Measurements from ENCODE around the gene NEDD4.

Gene NEDD4

DNA sequence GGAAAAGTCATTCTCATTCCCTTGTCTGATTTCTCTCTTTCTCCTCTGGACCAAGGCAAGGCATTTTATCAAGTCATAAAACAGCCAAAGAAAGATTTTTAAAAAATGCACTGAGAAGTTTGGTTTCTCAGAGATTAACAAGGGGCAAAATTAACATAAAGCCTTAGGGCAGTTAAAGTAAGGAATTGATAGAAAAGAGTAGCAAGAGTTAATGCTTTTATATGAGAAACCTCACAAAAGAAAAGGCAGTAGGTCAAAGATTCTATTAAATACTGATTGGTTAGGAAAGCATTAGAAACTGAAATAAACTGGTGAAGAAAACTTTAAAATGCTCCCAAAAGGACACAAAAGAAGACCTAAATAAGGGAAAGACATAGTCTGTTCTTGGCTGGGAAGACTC is 129.5 kb downstream of the NEDD4 start:
- Histone ChIP-seq H3K36me3 (ENCODE audit: control insufficient read depth in 2 of 2, insufficient read depth in 1 of 2, low read length in 2 of 2) (peaks cover 0 to 9% of the 10 kb centered on the region in 2 experiments; a peak in 1 of 3 replicates), H3K4me3 (ENCODE audit: low read depth, low read length) (no peak overlapping the region), H3K9me3 (ENCODE audit: control insufficient read depth, insufficient read depth, low read depth, low read length) (no peaks in the 10 kb centered on the region), H3K27ac (ENCODE audit: extremely low read depth, low read depth, low read length) (no peak overlapping the region), H3K4me1 (ENCODE audit: control insufficient read depth, insufficient read depth, low read length) (no peaks in the 10 kb centered on the region)
- POLR2A ChIA-PET = no interaction called here
- TF ChIP-seq ZNF670 (tag by site-specific recombination; IDR thresholded peaks at IDR 0.05; ENCODE audit: low read depth) = no peak
- TF ChIP-seq KLF9 (tag by site-specific recombination; IDR thresholded peaks at IDR 0.05; ENCODE audit: low read depth) = no peak
- CTCF ChIA-PET = no interaction called here

- Histone ChIP-seq H3K4me3 (ENCODE audit: low read depth, low read length) (no peak overlapping the region), H3K9me3 (ENCODE audit: control insufficient read depth, insufficient read depth, low read depth, low read length) (no peaks in the 10 kb centered on the region), H3K27ac (ENCODE audit: extremely low read depth, low read depth, low read length) (no peak overlapping the region), H3K36me3 (ENCODE audit: control insufficient read depth in 2 of 2, insufficient read depth in 1 of 2, low read length in 2 of 2) (peaks cover 0 to 14% of the 10 kb centered on the region in 2 experiments; a peak in 1 of 3 replicates), H3K4me1 (ENCODE audit: control insufficient read depth, insufficient read depth, low read length) (no peaks in the 10 kb centered on the region)
- TF ChIP-seq SCRT2 (tag by site-specific recombination; IDR thresholded peaks at IDR 0.05) = no peak
- TF ChIP-seq ZNF548 (tag by site-specific recombination; IDR thresholded peaks at IDR 0.05) = no peak
- no peak for TF ChIP-seq GLIS2 (tag by site-specific recombination; IDR thresholded peaks at IDR 0.05)
- no peak for TF ChIP-seq ZNF133 (tag by site-specific recombination; IDR thresholded peaks at IDR 0.05)
- no peak for TF ChIP-seq ZNF175 (tag by site-specific recombination; IDR thresholded peaks at IDR 0.05)
- TF ChIP-seq ZFP37 (tag by site-specific recombination; IDR thresholded peaks at IDR 0.05) = no peak
- TF ChIP-seq, protein P1, sequence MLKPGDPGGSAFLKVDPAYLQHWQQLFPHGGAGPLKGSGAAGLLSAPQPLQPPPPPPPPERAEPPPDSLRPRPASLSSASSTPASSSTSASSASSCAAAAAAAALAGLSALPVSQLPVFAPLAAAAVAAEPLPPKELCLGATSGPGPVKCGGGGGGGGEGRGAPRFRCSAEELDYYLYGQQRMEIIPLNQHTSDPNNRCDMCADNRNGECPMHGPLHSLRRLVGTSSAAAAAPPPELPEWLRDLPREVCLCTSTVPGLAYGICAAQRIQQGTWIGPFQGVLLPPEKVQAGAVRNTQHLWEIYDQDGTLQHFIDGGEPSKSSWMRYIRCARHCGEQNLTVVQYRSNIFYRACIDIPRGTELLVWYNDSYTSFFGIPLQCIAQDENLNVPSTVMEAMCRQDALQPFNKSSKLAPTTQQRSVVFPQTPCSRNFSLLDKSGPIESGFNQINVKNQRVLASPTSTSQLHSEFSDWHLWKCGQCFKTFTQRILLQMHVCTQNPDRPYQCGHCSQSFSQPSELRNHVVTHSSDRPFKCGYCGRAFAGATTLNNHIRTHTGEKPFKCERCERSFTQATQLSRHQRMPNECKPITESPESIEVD (tag by site-specific recombination; IDR thresholded peaks at IDR 0.05) = no peak
- no peak for TF ChIP-seq KLF10 (tag by site-specific recombination; IDR thresholded peaks at IDR 0.05)
- no peak for TF ChIP-seq ZNF560 (tag by site-specific recombination; IDR thresholded peaks at IDR 0.05; ENCODE audit: borderline replicate concordance)
- TF ChIP-seq ZFP3 (tag by site-specific recombination; IDR thresholded peaks at IDR 0.05; ENCODE audit: low read depth) = no peak
- no peak for TF ChIP-seq ZNF658 (tag by site-specific recombination; IDR thresholded peaks at IDR 0.05)
- TF ChIP-seq ZNF26 (tag by site-specific recombination; IDR thresholded peaks at IDR 0.05) = no peak
- ChIA-PET CTCF (interaction anchor here (1.1 kb wide), 1 partner anchor 36 kb away, joined by 5 read pairs; no protein-coding TSS in a partner anchor), POLR2A (no interaction called here)
Measured at GRCh38 chr15:55861115-55861514, 132.3 kb downstream of the NEDD4 start.

DNA sequence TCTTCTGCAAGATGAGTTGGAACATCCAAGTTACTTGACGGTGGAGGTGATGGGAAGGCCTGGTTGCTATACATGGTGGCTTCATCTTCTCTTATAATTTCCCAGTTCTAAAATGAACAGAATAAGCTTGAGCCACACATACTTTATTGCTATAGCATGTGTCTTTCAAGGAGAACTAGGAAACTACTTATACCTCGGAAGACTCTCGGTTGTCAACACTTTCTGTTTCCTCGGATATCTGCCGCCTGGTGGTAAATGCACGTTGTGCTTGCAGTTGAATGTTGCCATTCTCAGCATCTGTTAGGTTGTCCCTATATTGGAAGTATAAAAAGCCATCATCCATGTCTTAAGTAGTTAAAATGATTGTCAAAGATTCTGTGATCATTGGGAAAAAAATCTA is 132.9 kb downstream of the NEDD4 start:
- ChIA-PET POLR2A (no interaction called here), CTCF (no interaction called here)
- H3K4me1 ChIP-seq (ENCODE audit: control insufficient read depth, insufficient read depth, low read length) = no peaks in the 10 kb centered on the region
- no peaks in the 10 kb centered on the region for H3K9me3 ChIP-seq (ENCODE audit: control insufficient read depth, insufficient read depth, low read depth, low read length)
- H3K36me3 ChIP-seq (ENCODE audit: control insufficient read depth in 2 of 2, insufficient read depth in 1 of 2, low read length in 2 of 2) = peaks cover 0 to 14% of the 10 kb centered on the region in 2 experiments; a peak in 1 of 3 replicates
- H3K27ac ChIP-seq (ENCODE audit: extremely low read depth, low read depth, low read length) = no peak overlapping the region
- TF ChIP-seq, protein P2, sequence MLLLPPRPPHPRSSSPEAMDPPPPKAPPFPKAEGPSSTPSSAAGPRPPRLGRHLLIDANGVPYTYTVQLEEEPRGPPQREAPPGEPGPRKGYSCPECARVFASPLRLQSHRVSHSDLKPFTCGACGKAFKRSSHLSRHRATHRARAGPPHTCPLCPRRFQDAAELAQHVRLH (tag by site-specific recombination; IDR thresholded peaks at IDR 0.05) = no peak
- TF ChIP-seq MEIS1 (CRISPR knock-in tag; IDR thresholded peaks at IDR 0.05; ENCODE audit: borderline replicate concordance) (no peak), ZBTB17 (tag by site-specific recombination; IDR thresholded peaks at IDR 0.05) (no peak), ZSCAN16 (tag by site-specific recombination; IDR thresholded peaks at IDR 0.05) (no peak), ZNF621 (tag by site-specific recombination; IDR thresholded peaks at IDR 0.05) (no peak), ZNF433 (tag by site-specific recombination; IDR thresholded peaks at IDR 0.05; ENCODE audit: low read depth) (no peak)
- TF ChIP-seq, protein P3, sequence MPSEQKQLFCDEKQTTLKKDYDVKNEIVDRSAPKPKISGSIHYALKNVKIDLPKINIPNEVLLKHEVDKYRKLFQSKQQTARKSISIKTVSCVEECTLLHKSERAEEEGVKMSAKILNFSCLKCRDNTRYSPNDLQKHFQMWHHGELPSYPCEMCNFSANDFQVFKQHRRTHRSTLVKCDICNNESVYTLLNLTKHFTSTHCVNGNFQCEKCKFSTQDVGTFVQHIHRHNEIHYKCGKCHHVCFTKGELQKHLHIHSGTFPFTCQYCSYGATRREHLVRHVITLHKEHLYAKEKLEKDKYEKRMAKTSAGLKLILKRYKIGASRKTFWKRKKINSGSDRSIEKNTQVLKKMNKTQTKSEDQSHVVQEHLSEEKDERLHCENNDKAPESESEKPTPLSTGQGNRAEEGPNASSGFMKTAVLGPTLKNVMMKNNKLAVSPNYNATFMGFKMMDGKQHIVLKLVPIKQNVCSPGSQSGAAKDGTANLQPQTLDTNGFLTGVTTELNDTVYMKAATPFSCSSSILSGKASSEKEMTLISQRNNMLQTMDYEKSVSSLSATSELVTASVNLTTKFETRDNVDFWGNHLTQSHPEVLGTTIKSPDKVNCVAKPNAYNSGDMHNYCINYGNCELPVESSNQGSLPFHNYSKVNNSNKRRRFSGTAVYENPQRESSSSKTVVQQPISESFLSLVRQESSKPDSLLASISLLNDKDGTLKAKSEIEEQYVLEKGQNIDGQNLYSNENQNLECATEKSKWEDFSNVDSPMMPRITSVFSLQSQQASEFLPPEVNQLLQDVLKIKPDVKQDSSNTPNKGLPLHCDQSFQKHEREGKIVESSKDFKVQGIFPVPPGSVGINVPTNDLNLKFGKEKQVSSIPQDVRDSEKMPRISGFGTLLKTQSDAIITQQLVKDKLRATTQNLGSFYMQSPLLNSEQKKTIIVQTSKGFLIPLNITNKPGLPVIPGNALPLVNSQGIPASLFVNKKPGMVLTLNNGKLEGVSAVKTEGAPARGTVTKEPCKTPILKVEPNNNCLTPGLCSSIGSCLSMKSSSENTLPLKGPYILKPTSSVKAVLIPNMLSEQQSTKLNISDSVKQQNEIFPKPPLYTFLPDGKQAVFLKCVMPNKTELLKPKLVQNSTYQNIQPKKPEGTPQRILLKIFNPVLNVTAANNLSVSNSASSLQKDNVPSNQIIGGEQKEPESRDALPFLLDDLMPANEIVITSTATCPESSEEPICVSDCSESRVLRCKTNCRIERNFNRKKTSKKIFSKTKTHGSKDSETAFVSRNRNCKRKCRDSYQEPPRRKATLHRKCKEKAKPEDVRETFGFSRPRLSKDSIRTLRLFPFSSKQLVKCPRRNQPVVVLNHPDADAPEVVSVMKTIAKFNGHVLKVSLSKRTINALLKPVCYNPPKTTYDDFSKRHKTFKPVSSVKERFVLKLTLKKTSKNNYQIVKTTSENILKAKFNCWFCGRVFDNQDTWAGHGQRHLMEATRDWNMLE (tag by site-specific recombination; conservative IDR thresholded peaks at IDR 0.05; ENCODE audit: low read depth) = no peak
- no peak overlapping the region for H3K4me3 ChIP-seq (ENCODE audit: low read depth, low read length)
